ENCODE data around the gene NSFL1C.
A peak's percentile ranks its signal among the peaks of the same experiment; 100 is the strongest.

NSFL1C gene

GRCh38 chr20:1479831-1480595 lies 13.4 kb upstream of the NSFL1C start:
- DNase-seq, result no peak

- DNase-seq, result no peak
Observed at GRCh38 chr20:1478566-1478965, 11.9 kb upstream of the NSFL1C start.

- DNase-seq, result no peak
Observed at GRCh38 chr20:1477896-1478490, 11.3 kb upstream of the NSFL1C start.

GRCh38 chr20:1474817-1475603 lies 8.4 kb upstream of the NSFL1C start:
- DNase-seq, result no peak

GRCh38 chr20:1474325-1474724 lies 7.7 kb upstream of the NSFL1C start:
- DNase-seq, result no peak

- DNase-seq, result no peak
Observed at GRCh38 chr20:1473246-1474220, 6.9 kb upstream of the NSFL1C start.

- DNase-seq, result no peak
Observed at GRCh38 chr20:1472556-1473245, 6.1 kb upstream of the NSFL1C start.

GRCh38 chr20:1471242-1471641 lies 4.6 kb upstream of the NSFL1C start:
- DNase-seq, result no peak

GRCh38 chr20:1469925-1470571 lies 3.4 kb upstream of the NSFL1C start:
- peak; percentile 17 for DNase-seq

GRCh38 chr20:1469306-1469905 lies 2.8 kb upstream of the NSFL1C start:
- no peak for DNase-seq

- no peak for DNase-seq
Observed at GRCh38 chr20:1468117-1468624, 1.5 kb upstream of the NSFL1C start.

- DNase-seq, result no peak
Observed at GRCh38 chr20:1467355-1468116, 887 bp upstream of the NSFL1C start.

GRCh38 chr20:1467082-1467354 lies 369 bp upstream of the NSFL1C start:
- DNase-seq, result no peak

- no peak for DNase-seq
Observed at GRCh38 chr20:1465470-1466210, 1.0 kb downstream of the NSFL1C start.

- DNase-seq, result no peak
Observed at GRCh38 chr20:1463971-1464570, 2.6 kb downstream of the NSFL1C start.

GRCh38 chr20:1462834-1463233 lies 3.8 kb downstream of the NSFL1C start:
- DNase-seq, result no peak

- no peak for DNase-seq
Observed at GRCh38 chr20:1462001-1462400, 4.6 kb downstream of the NSFL1C start.

- DNase-seq, result no peak
Observed at GRCh38 chr20:1460275-1460674, 6.4 kb downstream of the NSFL1C start.

GRCh38 chr20:1457992-1458391 lies 8.7 kb downstream of the NSFL1C start:
- DNase-seq, result no peak

Measured in DMS79 (cell line).